ENCODE measurements around the gene SGSH.

DNA sequence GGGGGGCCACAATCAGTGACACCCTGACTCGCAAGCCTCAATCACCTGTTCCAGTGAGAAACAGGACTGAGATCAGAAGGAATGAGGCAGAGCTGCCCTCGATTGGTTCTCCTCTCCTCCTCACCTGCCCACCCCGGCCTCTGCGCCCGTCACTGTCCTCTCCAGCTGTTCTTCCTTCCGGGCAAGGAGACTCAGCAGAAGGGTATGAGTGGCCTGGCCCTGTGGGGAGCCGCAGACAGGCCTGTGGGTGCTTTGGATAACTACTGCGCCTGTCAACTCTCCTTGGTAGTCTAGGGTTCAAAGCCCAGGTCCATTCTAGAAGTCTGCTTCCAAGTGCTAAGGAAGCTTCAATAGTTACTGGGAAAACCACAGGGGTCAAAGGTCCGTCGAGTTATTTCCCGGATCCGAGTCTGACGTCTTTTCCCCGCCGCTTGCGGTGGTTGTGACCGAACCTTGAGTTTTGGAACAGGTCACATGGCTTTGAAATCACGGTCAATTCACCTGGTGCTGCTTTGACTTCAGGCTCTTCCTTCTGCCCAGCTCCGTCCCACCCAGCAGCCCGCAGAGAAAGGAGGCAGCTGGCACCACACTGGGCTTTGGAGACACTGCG, 42.0 kb downstream of the SGSH start:
- TF ChIP-seq, protein P1, sequence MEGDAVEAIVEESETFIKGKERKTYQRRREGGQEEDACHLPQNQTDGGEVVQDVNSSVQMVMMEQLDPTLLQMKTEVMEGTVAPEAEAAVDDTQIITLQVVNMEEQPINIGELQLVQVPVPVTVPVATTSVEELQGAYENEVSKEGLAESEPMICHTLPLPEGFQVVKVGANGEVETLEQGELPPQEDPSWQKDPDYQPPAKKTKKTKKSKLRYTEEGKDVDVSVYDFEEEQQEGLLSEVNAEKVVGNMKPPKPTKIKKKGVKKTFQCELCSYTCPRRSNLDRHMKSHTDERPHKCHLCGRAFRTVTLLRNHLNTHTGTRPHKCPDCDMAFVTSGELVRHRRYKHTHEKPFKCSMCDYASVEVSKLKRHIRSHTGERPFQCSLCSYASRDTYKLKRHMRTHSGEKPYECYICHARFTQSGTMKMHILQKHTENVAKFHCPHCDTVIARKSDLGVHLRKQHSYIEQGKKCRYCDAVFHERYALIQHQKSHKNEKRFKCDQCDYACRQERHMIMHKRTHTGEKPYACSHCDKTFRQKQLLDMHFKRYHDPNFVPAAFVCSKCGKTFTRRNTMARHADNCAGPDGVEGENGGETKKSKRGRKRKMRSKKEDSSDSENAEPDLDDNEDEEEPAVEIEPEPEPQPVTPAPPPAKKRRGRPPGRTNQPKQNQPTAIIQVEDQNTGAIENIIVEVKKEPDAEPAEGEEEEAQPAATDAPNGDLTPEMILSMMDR (IDR thresholded peaks at IDR 0.05), result no peak
- no peak for TF ChIP-seq EZH2 (IDR thresholded peaks at IDR 0.05)

All from neural progenitor cell (in vitro differentiated cells).